HG02981 (cell line): ENCODE results near the gene JAZF1.

Experiments used
- ATAC-seq: cut with Tn5 transposase; IDR thresholded peaks from one replicate; pipeline ENCODE4 v1.9.1; 2021; ENCODE audit warnings: mild to moderate bottlenecking, moderate library complexity; ENCODE audit not compliant: unreplicated experiment

Gene JAZF1

GRCh38 chr7:28078036-28078901 lies 102.3 kb downstream of the JAZF1 start:
- ATAC-seq: no peak

GRCh38 chr7:28077616-28078015 lies 103.0 kb downstream of the JAZF1 start:
- ATAC-seq: no peak

- ATAC-seq: no peak
Observed at GRCh38 chr7:28076423-28077200, 104.0 kb downstream of the JAZF1 start.

GRCh38 chr7:28075674-28076358 lies 104.8 kb downstream of the JAZF1 start:
- no peak for ATAC-seq

- no peak for ATAC-seq
Observed at GRCh38 chr7:28072876-28073514, 107.6 kb downstream of the JAZF1 start.

- ATAC-seq: no peak
Observed at GRCh38 chr7:28071570-28071969, 109.0 kb downstream of the JAZF1 start.

GRCh38 chr7:28070297-28071055 lies 110.1 kb downstream of the JAZF1 start:
- no peak for ATAC-seq

- ATAC-seq: no peak
Observed at GRCh38 chr7:28069807-28070206, 110.8 kb downstream of the JAZF1 start.

- no peak for ATAC-seq
Observed at GRCh38 chr7:28069388-28069787, 111.2 kb downstream of the JAZF1 start.

- ATAC-seq: no peak
Observed at GRCh38 chr7:28068811-28069216, 111.8 kb downstream of the JAZF1 start.

GRCh38 chr7:28067171-28067570 lies 113.4 kb downstream of the JAZF1 start:
- no peak for ATAC-seq

- ATAC-seq: no peak
Observed at GRCh38 chr7:28065721-28066285, 114.8 kb downstream of the JAZF1 start.

GRCh38 chr7:28065308-28065707 lies 115.3 kb downstream of the JAZF1 start:
- no peak for ATAC-seq

GRCh38 chr7:28064437-28064836 lies 116.2 kb downstream of the JAZF1 start:
- no peak for ATAC-seq

- ATAC-seq: no peak
Observed at GRCh38 chr7:28062197-28062991, 118.2 kb downstream of the JAZF1 start.

- ATAC-seq: no peak
Observed at GRCh38 chr7:28061824-28062196, 118.8 kb downstream of the JAZF1 start.

GRCh38 chr7:28060371-28060950 lies 120.1 kb downstream of the JAZF1 start:
- no peak for ATAC-seq

- no peak for ATAC-seq
Observed at GRCh38 chr7:28055161-28055544, 125.4 kb downstream of the JAZF1 start.
